Gastrocnemius medialis (tissue), 4 donors: ENCODE results near the gene KCNS3.

ENCODE experiments used
- CTCF ChIP-seq, 5 experiments: fragments of 450-650 bp in 3 of 5; fragments of 200-600 bp in 2 of 5; sonication (generic) in 2 of 5; IDR thresholded peaks in 4 of 5; conservative IDR thresholded peaks in 1 of 5; 1 replicate in 4 of 5; 2 replicates in 1 of 5; pipeline ENCODE4 v1.5.1; 2016 to 2019; ENCODE audit warnings: antibody characterized with exemption in 5 of 5, mild to moderate bottlenecking in 3 of 5, moderate library complexity in 3 of 5
- POLR2A ChIP-seq, 2 donors: fragments of 450-650 bp; IDR thresholded peaks; one replicate each; pipeline ENCODE4 v1.6.1; 2017; ENCODE audit warnings: antibody characterized with exemption in 2 of 2, mild to moderate bottlenecking in 2 of 2, moderate library complexity in 2 of 2

- no peak for TF ChIP-seq CTCF (IDR thresholded peaks at IDR 0.05 in 4 of 5, conservative IDR thresholded peaks at IDR 0.05 in 1 of 5)
- TF ChIP-seq POLR2A (IDR thresholded peaks at IDR 0.05), result no peak
These were observed 52.3 kb downstream of the KCNS3 start for GRCh38 chr2:17930773-17931172.
